CD14-positive monocyte (primary cell): ENCODE data around the gene BET1L. TPM values are rescaled to one million over a fixed set of nuclear protein-coding genes. Genes with fewer than 3 reads are reported as not detected.

Source experiments
- DNase-seq, 3 donors: peaks; one replicate each; pipeline ENCODE4 v3.0.0-alpha.2; 2011 to 2022
- H2AFZ ChIP-seq: 2 replicates; pipeline ENCODE4 v1.6.0; 2012; ENCODE audit warnings: mild to moderate bottlenecking, low read depth, low read length, inconsistent platforms; ENCODE audit not compliant: insufficient read depth, poor library complexity, severe bottlenecking
- H3K27ac ChIP-seq, 2 donors: 1 replicate in 1 of 2; 2 replicates in 1 of 2; pipeline ENCODE4 v1.5.1; 2012 to 2013; ENCODE audit warnings: low read length in 2 of 2, control low read depth in 1 of 2, inconsistent platforms in 1 of 2, low read depth in 1 of 2, mild to moderate bottlenecking in 1 of 2
- H3K27me3 ChIP-seq, 2 donors: one replicate each; pipeline versions ENCODE4 v1.6.0 to v1.6.1; 2011 to 2013; ENCODE audit warnings: low read length in 2 of 2; ENCODE audit not compliant: control insufficient read depth in 2 of 2, insufficient read depth in 2 of 2
- H3K36me3 ChIP-seq, 2 donors: replicated peaks in 1 of 2; 1 replicate in 1 of 2; 2 replicates in 1 of 2; pipeline versions ENCODE4 v1.5.1 to v1.6.1; 2012 to 2013; ENCODE audit warnings: low read length in 2 of 2, control low read depth in 1 of 2, inconsistent platforms in 1 of 2, mild to moderate bottlenecking in 1 of 2; ENCODE audit not compliant: insufficient read depth in 2 of 2, control insufficient read depth in 1 of 2
- H3K4me1 ChIP-seq, 2 donors: 1 replicate in 1 of 2; 2 replicates in 1 of 2; pipeline versions ENCODE4 v1.5.1 to v1.6.1; 2012 to 2013; ENCODE audit warnings: low read length in 2 of 2, control low read depth in 1 of 2, inconsistent platforms in 1 of 2, mild to moderate bottlenecking in 1 of 2, moderate library complexity in 1 of 2; ENCODE audit not compliant: insufficient read depth in 2 of 2, control insufficient read depth in 1 of 2
- H3K4me2 ChIP-seq: replicated peaks from 2 replicates; pipeline ENCODE3; 2012; ENCODE audit warnings: low read length, moderate library complexity, mild to moderate bottlenecking; ENCODE audit not compliant: poor library complexity, severe bottlenecking; ENCODE audit errors: extremely low read depth
- H3K4me3 ChIP-seq, 3 experiments: fragments of 200-600 bp in 1 of 3; sonication (generic) in 1 of 3; replicated peaks in 1 of 3; 1 replicate in 2 of 3; 2 replicates in 1 of 3; pipeline ENCODE4 v1.5.1; 2011 to 2013; ENCODE audit warnings: low read length in 3 of 3, mild to moderate bottlenecking in 3 of 3, control low read depth in 2 of 3, low read depth in 2 of 3, inconsistent platforms in 1 of 3, moderate library complexity in 1 of 3
- H3K79me2 ChIP-seq: 2 replicates; pipeline ENCODE4 v1.6.0; 2012; ENCODE audit warnings: mild to moderate bottlenecking, control low read depth, inconsistent platforms, low read length, moderate library complexity; ENCODE audit not compliant: insufficient read depth
- H3K9ac ChIP-seq: 2 replicates; pipeline ENCODE4 v1.6.0; 2017; ENCODE audit warnings: low read length, mild to moderate bottlenecking; ENCODE audit not compliant: insufficient read depth, poor library complexity, severe bottlenecking
- H3K9me3 ChIP-seq, 2 donors: replicated peaks in 1 of 2; 1 replicate in 1 of 2; 2 replicates in 1 of 2; pipeline versions ENCODE4 v1.5.1 to v1.6.1; 2012 to 2013; ENCODE audit warnings: low read length in 2 of 2, control low read depth in 1 of 2; ENCODE audit not compliant: control insufficient read depth in 1 of 2, insufficient read depth in 1 of 2
- H4K20me1 ChIP-seq: 2 replicates; pipeline ENCODE4 v1.6.0; 2012; ENCODE audit warnings: mild to moderate bottlenecking, low read length, control low read depth, moderate library complexity; ENCODE audit not compliant: insufficient read depth
- H3K27ac Mint-ChIP-seq, 7 donors: one replicate each; pipeline ENCODE4 v1.8.0; 2020; ENCODE audit warnings: mild to moderate bottlenecking in 7 of 7, mixed read lengths in 7 of 7, moderate library complexity in 6 of 7, inconsistent platforms in 2 of 7
- H3K27me3 Mint-ChIP-seq, 3 donors: one replicate each; pipeline ENCODE4 v1.8.0; 2021 to 2022; ENCODE audit warnings: low read depth in 3 of 3, mild to moderate bottlenecking in 3 of 3, mixed read lengths in 3 of 3, moderate library complexity in 3 of 3, inconsistent platforms in 1 of 3
- H3K36me3 Mint-ChIP-seq, 2 donors: one replicate each; pipeline ENCODE4 v1.8.0; 2020; ENCODE audit warnings: mixed read lengths in 2 of 2, inconsistent platforms in 1 of 2, mild to moderate bottlenecking in 1 of 2
- H3K4me1 Mint-ChIP-seq: one replicate; pipeline ENCODE4 v1.8.0; 2020; ENCODE audit warnings: mild to moderate bottlenecking, mixed read lengths
- H3K4me3 Mint-ChIP-seq, 2 donors: one replicate each; pipeline ENCODE4 v1.8.0; 2020; ENCODE audit warnings: mild to moderate bottlenecking in 2 of 2, mixed read lengths in 2 of 2, moderate library complexity in 1 of 2
- H3K9me3 Mint-ChIP-seq, 7 donors: one replicate each; pipeline ENCODE4 v1.8.0; 2020 to 2022; ENCODE audit warnings: mixed read lengths in 7 of 7, mild to moderate bottlenecking in 6 of 7, moderate library complexity in 6 of 7, inconsistent platforms in 2 of 7
- CTCF ChIP-seq: fragments of 200-600 bp; IDR thresholded peaks from one replicate; pipeline ENCODE4 v1.8.0; 2022; ENCODE audit warnings: antibody characterized with exemption, mild to moderate bottlenecking
- WGBS: methylation state at CpG from one replicate; pipeline ENCODE4 v1.1.5; 2013; ENCODE audit warnings: missing lambda C conversion rate; ENCODE audit not compliant: insufficient coverage; 5-methylcytosine and 5-hydroxymethylcytosine counted together
- intact Hi-C, 2 donors: fragments of 100-400 bp; cut with micrococcal nuclease; formaldehyde crosslinking; loops; one replicate each; pipeline versions ENCODE4 v1.15.0 to v1.15.1; 2023
- polyA plus RNA-seq, 3 donors: library from polyadenylated mRNA; depleted of rRNA in 1 of 3; unstranded in 2 of 3; stranded (reverse) in 1 of 3; fragments of 300-500 nt in 2 of 3; fragments of >200 nt in 1 of 3; fragmentation: Illumina TruSeq in 2 of 3; gene quantifications; 1 replicate in 2 of 3; 2 replicates in 1 of 3; pipeline ENCODE4 v1.2.3, GENCODE V29; 2012 to 2021

BET1L gene
- polyA plus RNA-seq, 3 donors = 9.5 to 37.3 (median 29.3) TPM

DNA sequence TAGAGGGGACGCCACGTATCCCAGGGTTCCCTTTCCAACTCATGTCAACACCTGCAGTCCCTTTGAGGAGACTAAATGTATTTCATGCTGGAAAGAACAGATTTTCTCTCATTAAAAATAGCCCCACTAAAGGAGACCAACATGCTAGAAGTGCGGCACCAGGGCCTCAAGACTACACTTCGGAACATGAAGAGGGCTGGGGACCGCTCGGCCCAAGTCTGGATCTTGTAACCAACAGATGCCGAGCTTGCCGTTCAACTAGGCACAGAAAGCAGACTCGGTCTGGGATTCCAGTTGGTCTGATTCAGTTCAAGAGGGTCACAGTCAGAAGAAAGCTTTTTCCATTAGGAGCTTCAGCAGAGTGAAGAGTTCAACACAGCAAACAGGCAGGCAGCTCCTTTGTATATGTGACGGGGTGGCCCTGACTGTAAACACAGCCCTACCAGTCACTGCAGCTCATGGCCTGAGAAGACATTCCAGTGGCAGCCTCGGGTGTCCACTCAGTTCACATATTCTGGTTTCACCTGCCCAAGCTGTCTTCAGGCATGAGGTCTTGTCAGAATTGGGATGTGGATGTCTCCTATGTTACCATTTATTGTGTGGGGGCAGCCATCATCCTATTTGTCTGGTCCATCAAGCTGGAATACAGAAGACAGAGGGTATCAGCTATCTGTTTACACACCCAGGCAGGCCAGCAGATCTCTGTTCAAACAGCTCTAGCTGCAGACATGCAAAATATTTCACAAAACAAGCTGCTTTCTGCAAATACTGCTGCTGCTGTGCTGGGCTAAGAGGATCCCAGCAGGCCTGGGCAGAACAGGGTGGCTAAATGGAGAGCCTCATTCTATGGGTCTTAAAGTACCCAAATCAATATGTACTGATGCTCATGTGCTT, 9.1 kb upstream of the BET1L start:
- Mint-ChIP-seq H3K9me3 (no peaks in the 10 kb centered on the region), H3K4me3 (no peak overlapping the region), H3K36me3 (peaks cover 46 to 54% of the 10 kb centered on the region in 2 donors), H3K27me3 (peaks cover 0 to 2% (median 2%) of the 10 kb centered on the region in 3 donors), H3K27ac (peak overlapping the region in 3 of 7 donors; percentile 33 to 69 (median 41)), H3K4me1 (peaks cover 2% of the 10 kb centered on the region)
- H3K27ac ChIP-seq = no peak overlapping the region
- no peaks in the 10 kb centered on the region for H3K79me2 ChIP-seq
- intact Hi-C loops = no loop called here
- TF ChIP-seq CTCF = no peak
- no peak overlapping the region for H2AFZ ChIP-seq
- H3K36me3 ChIP-seq = peaks cover 46 to 51% of the 10 kb centered on the region in 2 donors
- no peaks in the 10 kb centered on the region for H3K4me1 ChIP-seq
- WGBS = 89% methylated on average over 9 of the region's 11 CpGs
- no peak overlapping the region for H3K4me3 ChIP-seq
- H3K4me2 ChIP-seq = no peak overlapping the region
- H3K9me3 ChIP-seq = no peaks in the 10 kb centered on the region
- peaks cover 30% of the 10 kb centered on the region for H4K20me1 ChIP-seq
- H3K9ac ChIP-seq = no peak overlapping the region
- no peaks in the 10 kb centered on the region for H3K27me3 ChIP-seq
- no peak for DNase-seq

GRCh38 chr11:215581-216037, 8.4 kb upstream of the BET1L start:
- Mint-ChIP-seq H3K4me3 (no peak overlapping the region), H3K4me1 (peaks cover 8% of the 10 kb centered on the region), H3K36me3 (peaks cover 53 to 61% of the 10 kb centered on the region in 2 donors), H3K9me3 (no peaks in the 10 kb centered on the region), H3K27ac (peak overlapping the region in 2 of 7 donors; percentile 38 to 69), H3K27me3 (peaks cover 0 to 2% (median 2%) of the 10 kb centered on the region in 3 donors)
- no peak overlapping the region for H3K9ac ChIP-seq
- H3K27ac ChIP-seq = no peak overlapping the region
- H2AFZ ChIP-seq = no peak overlapping the region
- 83% methylated on average over 2 of the region's 4 CpGs for WGBS
- no peak overlapping the region for H3K4me2 ChIP-seq
- no peak for TF ChIP-seq CTCF
- no peak overlapping the region for H3K4me3 ChIP-seq
- H4K20me1 ChIP-seq = peaks cover 37% of the 10 kb centered on the region
- intact Hi-C loops = no loop called here
- DNase-seq = no peak
- no peaks in the 10 kb centered on the region for H3K27me3 ChIP-seq
- H3K79me2 ChIP-seq = peaks cover 3% of the 10 kb centered on the region
- H3K4me1 ChIP-seq = peaks cover 0 to 3% of the 10 kb centered on the region in 2 donors
- H3K9me3 ChIP-seq = no peaks in the 10 kb centered on the region
- peaks cover 54 to 58% of the 10 kb centered on the region in 2 donors for H3K36me3 ChIP-seq
